IPS-18c (cell line): ENCODE results near the gene RPS16.
A peak's percentile ranks its signal among the peaks of the same experiment; 100 is the strongest.

Source experiments
- H3K4me3 ChIP-seq: 2 replicates; pipeline ENCODE4 v1.7.0; 2013; ENCODE audit warnings: low read depth, mild to moderate bottlenecking, low read length, moderate library complexity; ENCODE audit not compliant: insufficient read depth
- H3K9me3 ChIP-seq: one replicate; pipeline ENCODE4 v1.6.1; 2013; ENCODE audit warnings: mild to moderate bottlenecking, low read length, moderate library complexity; ENCODE audit not compliant: control insufficient read depth, insufficient read depth

The RPS16 gene

DNA sequence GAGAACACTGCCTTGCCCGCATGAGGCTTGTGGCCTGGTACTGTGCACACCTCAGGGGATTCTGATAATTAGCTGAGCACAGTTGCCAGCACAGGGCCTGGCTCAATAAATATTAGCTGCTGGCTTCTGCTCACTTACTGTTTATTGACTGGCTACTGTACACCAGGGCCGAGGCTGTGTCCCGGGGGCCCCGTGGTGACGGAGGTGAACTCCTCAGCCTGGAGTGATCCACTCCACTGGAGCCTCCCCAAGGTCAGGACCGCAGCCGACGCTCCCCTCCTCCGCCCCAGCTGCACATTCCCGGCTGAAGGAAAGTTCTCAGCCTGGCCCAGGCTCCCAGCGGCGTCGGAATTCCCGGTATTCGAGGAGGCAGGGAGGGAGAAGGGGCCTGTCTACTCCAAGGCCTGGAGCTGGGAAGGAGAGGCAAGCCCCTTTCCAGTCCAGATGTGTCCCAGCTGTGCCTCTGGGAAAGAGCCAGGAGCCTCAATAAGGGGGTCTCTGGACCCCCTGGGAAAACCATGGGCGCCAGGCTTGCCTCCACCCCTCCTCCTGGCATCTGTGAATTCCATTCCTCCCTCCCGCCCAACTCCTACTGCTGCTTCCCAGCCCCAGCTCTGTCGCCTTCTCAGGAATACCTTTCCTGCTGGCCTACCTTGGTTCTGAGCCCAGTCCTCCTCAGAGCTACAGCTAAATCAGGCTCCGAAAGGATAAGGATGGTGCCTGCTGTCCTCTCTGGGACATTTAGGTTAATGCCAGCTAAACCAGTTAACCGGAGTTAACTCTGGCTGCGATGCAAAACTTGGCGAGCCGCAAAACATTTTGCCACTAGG is 7.3 kb downstream of the RPS16 start:
- Histone ChIP-seq H3K9me3 (no peaks in the 10 kb centered on the region), H3K4me3 (peak overlapping the region; percentile 34)

GRCh38 chr19:39427707-39428106 is 8.0 kb downstream of the RPS16 start:
- 0 out of 2 replicates have a peak overlapping the region, but pooled peaks have one; percentile 9 for H3K4me3 ChIP-seq
- H3K9me3 ChIP-seq = no peaks in the 10 kb centered on the region

- H3K4me3 ChIP-seq = no peak overlapping the region
- H3K9me3 ChIP-seq = no peaks in the 10 kb centered on the region
Observed at GRCh38 chr19:39426170-39426569, 9.6 kb downstream of the RPS16 start.

- no peak overlapping the region for H3K4me3 ChIP-seq
Observed at GRCh38 chr19:39425744-39426143, 10.0 kb downstream of the RPS16 start.

GRCh38 chr19:39424934-39425333 is 10.8 kb downstream of the RPS16 start:
- Histone ChIP-seq H3K9me3 (no peaks in the 10 kb centered on the region), H3K4me3 (no peak overlapping the region)

More at GRCh38 chr19:39425744-39426143, 10.0 kb downstream of the RPS16 start:
- no peaks in the 10 kb centered on the region for H3K9me3 ChIP-seq

DNA sequence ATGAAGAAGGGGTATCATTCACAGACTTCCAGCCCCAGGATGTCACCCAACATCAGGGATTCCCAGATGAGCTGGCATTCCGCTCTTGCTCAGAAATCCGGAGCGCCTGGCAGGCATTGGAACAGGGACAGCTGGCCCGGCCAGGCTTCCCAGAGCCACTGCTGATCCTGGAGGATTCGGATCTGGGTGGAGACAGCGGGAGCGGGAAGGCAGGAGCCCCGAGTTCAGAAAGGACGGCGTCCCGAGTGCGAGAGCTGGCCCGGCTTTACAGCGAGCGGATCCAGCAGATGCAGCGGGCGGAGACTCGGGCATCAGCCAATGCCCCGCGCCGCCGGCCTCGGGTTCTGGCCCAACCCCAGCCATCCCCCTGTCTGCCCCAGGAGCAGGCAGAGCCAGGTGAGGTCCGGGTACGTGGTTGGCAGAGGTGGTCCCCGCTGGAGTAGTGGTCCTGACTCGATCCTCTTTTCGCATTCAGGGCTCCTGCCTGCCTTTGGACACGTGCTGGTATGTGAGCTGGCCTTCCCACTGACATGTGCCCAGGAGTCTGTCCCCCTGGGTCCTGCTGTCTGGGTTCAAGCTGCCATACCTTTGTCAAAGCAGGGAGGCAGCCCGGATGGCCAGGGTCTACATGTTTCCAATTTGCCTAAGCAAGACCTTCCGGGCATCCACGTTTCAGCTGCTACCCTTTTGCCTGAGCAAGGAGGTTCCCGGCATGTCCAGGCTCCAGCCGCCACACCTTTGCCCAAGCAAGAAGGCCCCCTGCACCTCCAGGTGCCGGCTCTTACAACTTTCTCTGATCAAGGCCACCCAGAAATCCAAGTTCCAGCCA is 12.3 kb downstream of the RPS16 start:
- no peaks in the 10 kb centered on the region for H3K9me3 ChIP-seq
- H3K4me3 ChIP-seq = no peak overlapping the region

- H3K4me3 ChIP-seq = no peak overlapping the region
- H3K9me3 ChIP-seq = no peaks in the 10 kb centered on the region
Observed at GRCh38 chr19:39422020-39422419, 13.7 kb downstream of the RPS16 start.

DNA sequence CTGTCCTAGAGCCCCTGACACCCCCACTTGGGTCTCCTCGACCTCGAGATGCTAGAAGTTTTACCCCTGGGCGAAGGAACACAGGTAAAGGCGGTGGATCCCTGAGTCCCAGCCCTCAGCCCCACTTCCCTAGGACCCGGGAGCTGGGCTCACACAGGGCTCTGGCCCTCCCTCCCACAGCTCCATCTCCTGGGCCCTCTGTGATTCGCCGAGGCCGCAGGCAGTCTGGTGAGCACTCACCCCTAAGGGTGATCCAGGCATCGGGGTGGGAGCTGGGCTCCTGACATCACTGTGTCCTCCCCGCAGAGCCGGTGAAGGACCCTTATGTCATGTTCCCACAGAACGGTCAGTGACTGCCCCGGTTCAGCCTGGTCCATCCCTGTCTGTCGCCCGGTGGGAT is 15.0 kb downstream of the RPS16 start:
- H3K9me3 ChIP-seq = no peaks in the 10 kb centered on the region
- no peak overlapping the region for H3K4me3 ChIP-seq

GRCh38 chr19:39419003-39419402 is 16.7 kb downstream of the RPS16 start:
- H3K9me3 ChIP-seq = no peaks in the 10 kb centered on the region
- H3K4me3 ChIP-seq = no peak overlapping the region

DNA sequence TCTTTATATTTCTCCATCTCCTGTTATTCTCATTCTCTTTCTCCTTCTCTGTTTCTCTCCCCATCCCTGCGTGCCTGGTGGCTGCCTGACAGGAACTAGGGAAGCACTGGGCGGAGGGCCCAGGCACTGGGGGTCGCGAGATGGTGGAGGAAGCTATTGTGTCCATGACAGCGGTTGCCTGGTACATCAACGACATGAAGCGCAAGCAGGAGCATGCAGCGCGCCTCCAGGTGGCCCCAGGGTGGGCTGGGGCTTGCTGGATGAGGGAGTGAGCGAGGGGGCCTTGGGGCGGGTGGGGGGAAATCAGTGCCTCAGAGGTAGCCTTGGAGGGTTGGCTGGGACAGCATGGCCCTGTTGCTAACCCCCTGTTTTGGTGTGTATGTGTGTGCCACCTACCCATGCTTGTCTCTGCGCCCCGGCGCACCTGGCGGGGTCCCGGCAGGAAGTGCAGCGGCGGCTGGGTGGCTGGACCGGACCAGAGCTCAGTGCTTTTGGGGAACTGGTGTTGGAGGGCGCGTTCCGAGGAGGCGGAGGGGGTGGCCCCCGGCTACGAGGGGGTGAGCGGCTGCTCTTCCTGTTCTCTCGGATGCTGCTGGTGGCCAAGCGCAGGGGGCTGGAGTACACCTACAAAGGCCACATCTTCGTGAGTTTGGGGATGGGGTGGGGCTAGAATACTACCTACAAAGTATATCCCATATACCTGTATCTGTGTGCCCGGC is 18.1 kb downstream of the RPS16 start:
- H3K4me3 ChIP-seq = no peak overlapping the region
- no peaks in the 10 kb centered on the region for H3K9me3 ChIP-seq

GRCh38 chr19:39416152-39417120 is 19.3 kb downstream of the RPS16 start:
- no peaks in the 10 kb centered on the region for H3K9me3 ChIP-seq

DNA sequence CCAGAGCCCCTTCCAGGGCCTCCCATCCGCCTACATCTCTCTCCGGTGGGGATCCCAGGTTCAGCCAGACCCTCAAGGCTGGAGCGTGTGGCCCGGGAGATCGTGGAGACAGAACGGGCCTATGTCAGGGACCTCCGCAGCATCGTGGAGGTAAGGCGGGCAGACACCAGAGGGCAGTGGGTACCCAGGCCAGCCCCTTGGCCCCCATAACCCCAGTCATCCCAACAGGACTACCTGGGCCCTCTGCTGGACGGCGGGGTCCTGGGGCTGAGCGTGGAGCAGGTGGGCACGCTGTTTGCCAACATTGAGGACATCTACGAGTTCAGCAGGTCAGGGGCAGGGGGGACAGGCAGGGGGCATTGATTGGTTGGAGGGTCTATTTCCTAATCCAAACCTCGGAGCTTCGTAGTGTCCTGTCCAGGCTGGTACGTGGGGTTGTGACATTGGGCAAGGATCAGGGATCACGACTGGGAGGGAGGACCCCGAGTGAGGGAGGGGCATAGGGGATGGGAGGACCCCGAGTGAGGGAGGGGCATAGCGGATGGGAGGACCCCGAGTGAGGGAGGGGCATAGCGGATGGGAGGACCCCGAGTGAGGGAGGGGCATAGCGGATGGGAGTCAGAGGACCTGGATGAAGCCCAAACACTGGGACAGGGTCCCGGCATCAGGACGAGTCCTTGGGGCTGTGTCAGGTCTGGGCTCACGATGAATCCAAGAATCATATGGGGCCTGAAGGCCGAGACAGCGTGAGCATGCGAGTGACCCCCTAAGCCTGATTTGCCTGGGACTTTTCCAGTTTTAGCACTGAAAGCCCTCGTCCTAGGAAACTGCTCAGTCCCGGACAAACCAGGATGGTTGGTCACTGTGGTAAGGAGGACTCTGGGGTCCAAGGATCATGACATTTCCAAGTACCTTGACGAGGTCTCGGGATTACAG is 20.4 kb downstream of the RPS16 start:
- H3K9me3 ChIP-seq = no peaks in the 10 kb centered on the region
- peak overlapping the region; percentile 22; the same call in 1 of the 2 replicates for H3K4me3 ChIP-seq

More at GRCh38 chr19:39416152-39417120, 19.3 kb downstream of the RPS16 start:
- no peak overlapping the region; the same call in 1 of the 2 replicates for H3K4me3 ChIP-seq

DNA sequence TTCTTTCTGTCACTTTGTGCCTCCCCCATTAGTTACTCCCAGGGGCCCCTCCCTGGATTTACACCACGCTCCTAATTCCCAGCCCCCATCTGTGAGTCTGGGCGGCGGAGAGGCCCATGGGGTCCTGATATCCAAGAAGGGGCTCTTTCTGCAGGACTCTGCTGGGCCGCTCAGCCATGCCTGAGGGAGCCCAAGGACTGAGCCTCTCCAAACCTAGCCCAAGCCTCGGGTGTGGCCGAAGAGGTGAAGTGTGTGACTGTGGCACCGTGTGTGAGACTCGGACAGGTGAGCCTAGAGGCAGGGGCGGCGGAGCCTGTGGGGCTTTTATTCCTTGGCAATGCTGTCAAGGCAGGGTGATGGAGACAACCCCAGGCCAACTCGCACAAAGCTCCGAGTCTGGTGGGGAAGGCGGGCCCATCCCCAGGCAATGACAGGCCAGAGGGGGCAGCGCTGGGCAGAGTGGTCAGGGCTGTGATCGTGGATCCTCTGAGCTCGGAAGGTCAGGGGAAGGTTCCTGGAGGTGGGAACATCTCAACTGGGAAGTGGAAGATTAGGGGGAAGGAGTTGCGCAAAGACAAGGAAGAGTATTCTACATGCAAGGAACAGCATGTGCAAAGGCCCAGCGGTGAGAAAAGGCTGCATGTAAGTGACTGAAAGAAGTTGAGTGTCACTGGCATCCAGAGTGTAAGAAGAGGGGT is 21.7 kb downstream of the RPS16 start:
- H3K4me3 ChIP-seq = peak overlapping the region; percentile 96
- no peaks in the 10 kb centered on the region for H3K9me3 ChIP-seq

- Histone ChIP-seq H3K9me3 (no peaks in the 10 kb centered on the region), H3K4me3 (peak overlapping the region; percentile 96)
Observed at GRCh38 chr19:39413272-39413910, 22.4 kb downstream of the RPS16 start.

- Histone ChIP-seq H3K4me3 (peak overlapping the region; percentile 96), H3K9me3 (no peaks in the 10 kb centered on the region)
Observed at GRCh38 chr19:39412867-39413271, 22.9 kb downstream of the RPS16 start.
